KMS-11 (cell line): ENCODE results near the gene C5orf22.
A peak's percentile ranks its signal among the peaks of the same experiment; 100 is the strongest.

Source experiments
- H2AFZ ChIP-seq: fragments of 200-600 bp; sonication (generic); 2 replicates; pipeline ENCODE4 v1.6.1; 2016; ENCODE audit warnings: antibody characterized with exemption, mixed run types, low read depth
- H3K27ac ChIP-seq: fragments of 200-600 bp; sonication (generic); 2 replicates; pipeline ENCODE4 v1.6.1; 2016; ENCODE audit warnings: mild to moderate bottlenecking, mixed run types
- H3K27me3 ChIP-seq: fragments of 200-600 bp; sonication (generic); 2 replicates; pipeline ENCODE4 v1.6.1; 2017; ENCODE audit warnings: mild to moderate bottlenecking, low read depth, mixed run types, moderate library complexity; ENCODE audit not compliant: insufficient read depth
- H3K36me3 ChIP-seq: fragments of 200-600 bp; sonication (generic); 2 replicates; pipeline ENCODE4 v1.6.1; 2017; ENCODE audit warnings: mild to moderate bottlenecking, mixed run types; ENCODE audit not compliant: insufficient read depth
- H3K4me1 ChIP-seq: fragments of 200-600 bp; sonication (generic); 2 replicates; pipeline ENCODE4 v1.6.1; 2016; ENCODE audit warnings: mild to moderate bottlenecking, low read depth, mixed run types; ENCODE audit not compliant: poor library complexity, severe bottlenecking
- H3K4me2 ChIP-seq: fragments of 200-600 bp; sonication (generic); 2 replicates; pipeline ENCODE4 v1.7.0; 2016; ENCODE audit warnings: mild to moderate bottlenecking, mixed run types
- H3K4me3 ChIP-seq: fragments of 200-600 bp; sonication (generic); IDR thresholded peaks from 2 replicates; pipeline ENCODE4 v1.6.1; 2017; ENCODE audit warnings: low read depth, low read length, mixed read lengths; ENCODE audit not compliant: insufficient read depth
- H3K79me2 ChIP-seq: fragments of 200-600 bp; sonication (generic); 2 replicates; pipeline ENCODE4 v1.6.1; 2016; ENCODE audit warnings: low read depth, mixed run types; ENCODE audit not compliant: insufficient read depth
- H3K9ac ChIP-seq: fragments of 200-600 bp; sonication (generic); 2 replicates; pipeline ENCODE4 v1.6.1; 2016; ENCODE audit warnings: mild to moderate bottlenecking, mixed run types
- H4K20me1 ChIP-seq: fragments of 200-600 bp; sonication (generic); 2 replicates; pipeline ENCODE4 v1.6.1; 2016; ENCODE audit warnings: mild to moderate bottlenecking, mixed run types; ENCODE audit not compliant: insufficient read depth
- TF ChIP-seq, protein P1 (sequence below): fragments of 200-600 bp; sonication (generic); conservative IDR thresholded peaks from 2 replicates; pipeline ENCODE4 v1.6.1; 2017; ENCODE audit warnings: low read depth, mild to moderate bottlenecking, antibody characterized with exemption, low read length, moderate library complexity, mixed read lengths

C5orf22 gene

DNA sequence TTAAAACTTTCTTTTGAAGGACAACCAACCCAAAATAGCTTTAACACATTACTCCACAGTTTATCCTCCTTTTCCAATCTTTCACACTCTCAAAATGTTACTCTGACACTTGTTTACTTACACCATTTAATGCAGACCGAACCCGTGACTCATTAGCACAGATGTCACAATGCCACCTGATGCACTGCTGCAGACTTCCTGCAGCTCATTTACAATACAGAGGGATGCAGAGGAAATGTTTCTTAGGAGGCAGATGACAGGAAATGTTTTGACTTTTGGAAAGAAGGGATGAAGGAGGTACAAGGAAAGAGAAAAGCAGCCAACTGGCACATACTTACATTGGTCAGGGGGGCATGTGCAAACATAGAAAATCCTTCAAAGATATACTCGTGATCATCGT lies 39.2 kb upstream of the C5orf22 start:
- peaks cover 5% of the 10 kb centered on the region; the same call in 1 of the 2 replicates for H3K36me3 ChIP-seq
- no peak overlapping the region for H3K27ac ChIP-seq
- no peak overlapping the region for H3K9ac ChIP-seq
- peaks cover 22% of the 10 kb centered on the region for H3K4me1 ChIP-seq
- H3K27me3 ChIP-seq, result no peaks in the 10 kb centered on the region
- no peak overlapping the region for H3K4me3 ChIP-seq
- H2AFZ ChIP-seq, result no peak overlapping the region
- H3K4me2 ChIP-seq, result no peak overlapping the region
- no peaks in the 10 kb centered on the region for H4K20me1 ChIP-seq
- H3K79me2 ChIP-seq, result no peaks in the 10 kb centered on the region
- TF ChIP-seq, protein P1, sequence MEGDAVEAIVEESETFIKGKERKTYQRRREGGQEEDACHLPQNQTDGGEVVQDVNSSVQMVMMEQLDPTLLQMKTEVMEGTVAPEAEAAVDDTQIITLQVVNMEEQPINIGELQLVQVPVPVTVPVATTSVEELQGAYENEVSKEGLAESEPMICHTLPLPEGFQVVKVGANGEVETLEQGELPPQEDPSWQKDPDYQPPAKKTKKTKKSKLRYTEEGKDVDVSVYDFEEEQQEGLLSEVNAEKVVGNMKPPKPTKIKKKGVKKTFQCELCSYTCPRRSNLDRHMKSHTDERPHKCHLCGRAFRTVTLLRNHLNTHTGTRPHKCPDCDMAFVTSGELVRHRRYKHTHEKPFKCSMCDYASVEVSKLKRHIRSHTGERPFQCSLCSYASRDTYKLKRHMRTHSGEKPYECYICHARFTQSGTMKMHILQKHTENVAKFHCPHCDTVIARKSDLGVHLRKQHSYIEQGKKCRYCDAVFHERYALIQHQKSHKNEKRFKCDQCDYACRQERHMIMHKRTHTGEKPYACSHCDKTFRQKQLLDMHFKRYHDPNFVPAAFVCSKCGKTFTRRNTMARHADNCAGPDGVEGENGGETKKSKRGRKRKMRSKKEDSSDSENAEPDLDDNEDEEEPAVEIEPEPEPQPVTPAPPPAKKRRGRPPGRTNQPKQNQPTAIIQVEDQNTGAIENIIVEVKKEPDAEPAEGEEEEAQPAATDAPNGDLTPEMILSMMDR, result no peak

DNA sequence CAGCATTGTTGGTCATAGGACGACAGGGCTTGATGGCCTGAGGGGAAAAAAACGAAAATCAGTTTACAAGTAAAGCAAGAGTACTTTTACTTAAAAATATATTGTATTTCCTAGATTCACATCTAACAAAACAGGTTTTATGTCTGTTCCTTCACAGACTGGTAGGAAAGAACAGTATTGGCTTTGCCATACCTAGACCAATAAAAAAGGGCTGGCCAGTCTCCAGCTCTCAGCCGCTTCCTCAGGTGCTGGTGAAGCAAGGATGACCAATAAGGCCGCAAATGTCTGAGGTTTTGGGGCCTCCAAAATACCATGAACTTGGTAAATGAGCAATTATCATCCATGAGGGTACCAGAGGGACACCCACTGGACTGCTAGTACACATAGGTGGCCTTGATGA lies 36.8 kb upstream of the C5orf22 start:
- Histone ChIP-seq H3K4me1 (peaks cover 27% of the 10 kb centered on the region), H3K4me2 (no peak overlapping the region), H3K4me3 (no peak overlapping the region), H3K9ac (no peak overlapping the region), H3K27me3 (no peaks in the 10 kb centered on the region), H3K79me2 (no peaks in the 10 kb centered on the region), H4K20me1 (no peaks in the 10 kb centered on the region), H3K36me3 (peaks cover 5% of the 10 kb centered on the region; the same call in 1 of the 2 replicates), H3K27ac (no peak overlapping the region), H2AFZ (no peak overlapping the region)
- TF ChIP-seq, protein P1, result no peak

DNA sequence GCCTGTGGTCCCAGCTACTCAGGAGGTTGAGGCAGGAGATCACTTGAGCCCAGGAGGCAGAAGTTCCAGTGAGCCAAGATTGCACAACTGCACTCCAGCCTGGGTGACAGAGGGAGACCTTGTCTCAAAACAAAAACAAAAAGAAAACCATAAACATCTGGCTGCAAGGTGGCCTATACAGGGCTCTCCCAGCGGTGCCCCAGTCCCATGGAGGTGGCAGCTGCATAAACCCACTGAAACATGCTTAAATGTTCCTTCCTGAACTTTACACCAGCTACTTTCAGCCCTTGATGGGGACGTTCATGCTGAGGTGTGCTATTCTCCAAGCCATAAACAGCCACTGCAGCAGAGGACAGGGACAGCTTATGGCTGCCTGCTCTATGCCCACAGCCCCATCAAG lies 35.8 kb upstream of the C5orf22 start:
- Histone ChIP-seq H2AFZ (no peak overlapping the region), H3K4me1 (peaks cover 27% of the 10 kb centered on the region), H3K4me3 (no peak overlapping the region), H3K27ac (peak overlapping the region; percentile 52; the same call in 1 of the 2 replicates), H3K27me3 (no peaks in the 10 kb centered on the region), H3K36me3 (peaks cover 5% of the 10 kb centered on the region; the same call in 1 of the 2 replicates), H3K4me2 (peak overlapping the region; percentile 50; the same call in 1 of the 2 replicates), H3K9ac (no peak overlapping the region), H3K79me2 (no peaks in the 10 kb centered on the region), H4K20me1 (no peaks in the 10 kb centered on the region)
- TF ChIP-seq, protein P1, result no peak

GRCh38 chr5:31496891-31497290 lies 35.2 kb upstream of the C5orf22 start:
- TF ChIP-seq, protein P1, result no peak
- H3K4me2 ChIP-seq, result peak overlapping the region; percentile 50; the same call in 1 of the 2 replicates
- H3K4me3 ChIP-seq, result no peak overlapping the region
- H3K27me3 ChIP-seq, result no peaks in the 10 kb centered on the region
- H3K36me3 ChIP-seq, result peaks cover 5% of the 10 kb centered on the region; the same call in 1 of the 2 replicates
- no peak overlapping the region for H2AFZ ChIP-seq
- peaks cover 27% of the 10 kb centered on the region for H3K4me1 ChIP-seq
- no peak overlapping the region for H3K9ac ChIP-seq
- no peaks in the 10 kb centered on the region for H4K20me1 ChIP-seq
- no peaks in the 10 kb centered on the region for H3K79me2 ChIP-seq
- H3K27ac ChIP-seq, result peak overlapping the region; percentile 52; the same call in 1 of the 2 replicates
